Activated T-cell treated with anti-CD3 and anti-CD28 coated beads, Interleukin-2, amount 50 U/mL, for 1 hour (primary cell): ENCODE data around the gene CERCAM.

ENCODE experiments used
- DNase-seq: peaks from one replicate; pipeline ENCODE4 v3.0.0-alpha.2; 2020

The CERCAM gene

GRCh38 chr9:128420651-128421481, at the start of gene CERCAM:
Gene CERCAM, plus strand, starts transcription at chr9:128420857. Its CDS starts 21 bp downstream, at chr9:128420878.
- peak; percentile 66 for DNase-seq

- no peak for DNase-seq
Measured at GRCh38 chr9:128371630-128372117, 49.0 kb upstream of the CERCAM start.

GRCh38 chr9:128372188-128372641, 48.4 kb upstream of the CERCAM start:
- no peak for DNase-seq

- no peak for DNase-seq
Measured at GRCh38 chr9:128372784-128373183, 47.9 kb upstream of the CERCAM start.

GRCh38 chr9:128374221-128374675, 46.4 kb upstream of the CERCAM start:
- no peak for DNase-seq

GRCh38 chr9:128375865-128376264, 44.8 kb upstream of the CERCAM start:
- DNase-seq = no peak

- DNase-seq = no peak
Measured at GRCh38 chr9:128382261-128382660, 38.4 kb upstream of the CERCAM start.

- no peak for DNase-seq
Measured at GRCh38 chr9:128383007-128383753, 37.5 kb upstream of the CERCAM start.

GRCh38 chr9:128383791-128384190, 36.9 kb upstream of the CERCAM start:
- no peak for DNase-seq

GRCh38 chr9:128384801-128385495, 35.7 kb upstream of the CERCAM start:
- DNase-seq = no peak

GRCh38 chr9:128385496-128386460, 34.9 kb upstream of the CERCAM start:
- no peak for DNase-seq

- DNase-seq = no peak
Measured at GRCh38 chr9:128388150-128388549, 32.5 kb upstream of the CERCAM start.

GRCh38 chr9:128389395-128390149, 31.1 kb upstream of the CERCAM start:
- DNase-seq = no peak

- DNase-seq = no peak
Measured at GRCh38 chr9:128390150-128390812, 30.4 kb upstream of the CERCAM start.

GRCh38 chr9:128390813-128391711, 29.6 kb upstream of the CERCAM start:
- DNase-seq = no peak

- no peak for DNase-seq
Measured at GRCh38 chr9:128391956-128392301, 28.7 kb upstream of the CERCAM start.

- no peak for DNase-seq
Measured at GRCh38 chr9:128392302-128393144, 28.1 kb upstream of the CERCAM start.

GRCh38 chr9:128393145-128393775, 27.4 kb upstream of the CERCAM start:
- no peak for DNase-seq
